Measurements from ENCODE around the gene FAM98A. TPM values are rescaled to one million over a fixed set of nuclear protein-coding genes. Genes with fewer than 3 reads are reported as not detected.

Gene FAM98A
- total RNA-seq, 1 experiment from 2014 or later: 15.3 TPM

DNA sequence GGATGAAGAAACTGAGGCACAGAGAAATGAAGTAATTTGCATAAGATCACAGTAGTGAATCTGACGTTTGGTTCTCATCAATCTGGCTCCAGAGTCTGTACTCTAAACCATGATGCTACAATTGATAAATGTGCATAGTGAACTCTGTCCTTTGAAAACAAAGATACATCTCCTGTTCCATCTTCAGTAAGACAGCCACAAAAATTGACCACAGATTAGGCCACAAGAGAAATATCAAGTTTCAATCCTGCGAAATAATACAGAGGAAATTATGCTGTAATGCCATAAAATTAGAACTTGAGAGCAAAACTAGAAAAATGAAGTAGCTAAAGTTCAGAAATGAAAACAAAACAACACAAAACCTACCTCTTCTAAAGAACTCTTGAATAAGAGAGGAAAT lies 28.4 kb downstream of the FAM98A start:
- H3K9me3 ChIP-seq (ENCODE audit: low read length): no peaks in the 10 kb centered on the region
- H3K27me3 ChIP-seq (ENCODE audit: low read length): no peaks in the 10 kb centered on the region
- peak overlapping the region; percentile 6; the same call in 1 of the 2 replicates for H2AFZ ChIP-seq (ENCODE audit: low read length)
- H3K36me3 ChIP-seq (ENCODE audit: insufficient read depth, low read length): no peaks in the 10 kb centered on the region
- H3K4me2 ChIP-seq (ENCODE audit: low read depth, low read length, poor library complexity, severe bottlenecking): no peak overlapping the region
- H4K20me1 ChIP-seq (ENCODE audit: insufficient read depth, low read depth, low read length): no peaks in the 10 kb centered on the region
- no peaks in the 10 kb centered on the region for H3K79me2 ChIP-seq (ENCODE audit: low read length)
- no peak overlapping the region for H3K27ac ChIP-seq (ENCODE audit: low read length)
- H3K9me2 ChIP-seq (replicated peaks; ENCODE audit: insufficient read depth, low read length): no peaks in the 10 kb centered on the region
- DNase-seq: no peak
- H3K4me3 ChIP-seq (ENCODE audit: low read length): no peak overlapping the region
- H3K4me1 ChIP-seq (ENCODE audit: low read length): no peaks in the 10 kb centered on the region
- no peak overlapping the region for H3K9ac ChIP-seq (ENCODE audit: low read length)

DNA sequence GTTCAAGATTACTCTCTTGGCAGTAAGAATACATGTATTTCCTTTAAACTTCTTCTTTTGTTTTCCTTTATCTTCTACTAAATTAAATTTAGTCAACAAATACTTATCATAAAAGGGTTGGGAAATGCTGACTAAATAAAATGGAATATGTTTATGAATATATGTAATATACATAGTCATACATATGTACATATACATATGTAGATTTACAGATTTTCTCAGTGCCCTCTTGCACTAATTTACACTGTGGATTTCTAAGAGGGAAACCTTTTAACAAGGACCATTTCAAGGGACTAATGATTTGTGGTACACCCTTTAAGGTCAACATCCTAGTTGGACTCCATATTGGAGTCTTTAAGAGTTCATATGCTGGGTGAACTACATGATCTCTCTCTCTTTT lies 37.2 kb downstream of the FAM98A start:
- no peak overlapping the region for H3K4me2 ChIP-seq (ENCODE audit: low read depth, low read length, poor library complexity, severe bottlenecking)
- no peak overlapping the region for H2AFZ ChIP-seq (ENCODE audit: low read length)
- DNase-seq: no peak
- no peak overlapping the region for H3K9ac ChIP-seq (ENCODE audit: low read length)
- H3K9me3 ChIP-seq (ENCODE audit: low read length): no peaks in the 10 kb centered on the region
- no peaks in the 10 kb centered on the region for H3K9me2 ChIP-seq (replicated peaks; ENCODE audit: insufficient read depth, low read length)
- H3K27me3 ChIP-seq (ENCODE audit: low read length): no peaks in the 10 kb centered on the region
- no peaks in the 10 kb centered on the region for H4K20me1 ChIP-seq (ENCODE audit: insufficient read depth, low read depth, low read length)
- no peak overlapping the region for H3K4me3 ChIP-seq (ENCODE audit: low read length)
- H3K27ac ChIP-seq (ENCODE audit: low read length): no peak overlapping the region
- no peaks in the 10 kb centered on the region for H3K79me2 ChIP-seq (ENCODE audit: low read length)
- peaks cover 3% of the 10 kb centered on the region; the same call in 1 of the 2 replicates for H3K4me1 ChIP-seq (ENCODE audit: low read length)
- H3K36me3 ChIP-seq (ENCODE audit: insufficient read depth, low read length): no peaks in the 10 kb centered on the region

DNA sequence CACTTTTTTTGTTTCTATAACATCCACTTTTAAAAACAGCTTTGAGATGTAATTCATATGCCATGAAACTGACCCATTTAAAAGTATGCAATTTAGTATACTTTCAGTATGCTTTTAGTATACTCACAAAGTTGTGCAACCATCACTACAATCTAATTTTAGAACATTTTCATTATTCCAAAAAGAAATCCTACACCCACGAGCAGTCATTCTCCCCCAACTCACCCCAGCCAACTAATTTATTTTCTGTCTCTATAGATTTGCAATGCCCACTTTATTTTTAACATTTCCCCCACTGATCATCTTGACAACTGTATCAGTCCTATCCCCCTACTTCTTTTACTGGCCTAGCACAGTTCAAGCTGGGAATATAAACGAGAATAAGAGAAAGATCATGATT lies 39.1 kb downstream of the FAM98A start:
- Histone ChIP-seq H3K4me1 (ENCODE audit: low read length) (peaks cover 3% of the 10 kb centered on the region; the same call in 1 of the 2 replicates), H3K27me3 (ENCODE audit: low read length) (no peaks in the 10 kb centered on the region), H3K9me2 (replicated peaks; ENCODE audit: insufficient read depth, low read length) (no peaks in the 10 kb centered on the region), H3K4me2 (ENCODE audit: low read depth, low read length, poor library complexity, severe bottlenecking) (no peak overlapping the region), H3K36me3 (ENCODE audit: insufficient read depth, low read length) (no peaks in the 10 kb centered on the region), H3K9me3 (ENCODE audit: low read length) (no peaks in the 10 kb centered on the region), H2AFZ (ENCODE audit: low read length) (no peak overlapping the region), H3K79me2 (ENCODE audit: low read length) (no peaks in the 10 kb centered on the region), H3K4me3 (ENCODE audit: low read length) (no peak overlapping the region), H4K20me1 (ENCODE audit: insufficient read depth, low read depth, low read length) (no peaks in the 10 kb centered on the region), H3K27ac (ENCODE audit: low read length) (no peak overlapping the region), H3K9ac (ENCODE audit: low read length) (no peak overlapping the region)
- no peak for DNase-seq

DNA sequence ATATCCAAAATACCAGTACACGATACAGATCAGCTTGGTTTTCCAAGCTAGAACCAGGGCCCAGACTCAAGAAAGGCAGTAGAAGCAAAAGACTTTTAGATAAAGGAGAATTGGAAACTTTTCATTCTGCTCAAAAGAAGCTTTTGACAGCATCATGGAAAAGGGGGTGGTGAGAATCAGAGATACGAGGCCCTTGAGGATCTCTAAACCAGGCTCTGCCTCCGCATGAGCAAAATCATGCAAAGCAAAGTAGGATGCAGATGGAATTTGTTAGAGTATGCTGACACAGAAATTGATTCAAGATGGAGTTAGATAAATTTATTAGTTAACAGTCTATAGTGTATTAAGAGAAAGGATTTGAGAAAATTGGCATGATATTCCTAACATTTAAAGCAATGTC lies 39.8 kb downstream of the FAM98A start:
- Histone ChIP-seq H3K9ac (ENCODE audit: low read length) (no peak overlapping the region), H3K36me3 (ENCODE audit: insufficient read depth, low read length) (no peaks in the 10 kb centered on the region), H3K27me3 (ENCODE audit: low read length) (no peaks in the 10 kb centered on the region), H3K27ac (ENCODE audit: low read length) (no peak overlapping the region), H3K9me3 (ENCODE audit: low read length) (no peaks in the 10 kb centered on the region), H2AFZ (ENCODE audit: low read length) (no peak overlapping the region), H3K4me1 (ENCODE audit: low read length) (peaks cover 7% of the 10 kb centered on the region), H4K20me1 (ENCODE audit: insufficient read depth, low read depth, low read length) (no peaks in the 10 kb centered on the region), H3K4me2 (ENCODE audit: low read depth, low read length, poor library complexity, severe bottlenecking) (no peak overlapping the region), H3K4me3 (ENCODE audit: low read length) (no peak overlapping the region), H3K79me2 (ENCODE audit: low read length) (no peaks in the 10 kb centered on the region), H3K9me2 (replicated peaks; ENCODE audit: insufficient read depth, low read length) (no peaks in the 10 kb centered on the region)
- DNase-seq: no peak

DNA sequence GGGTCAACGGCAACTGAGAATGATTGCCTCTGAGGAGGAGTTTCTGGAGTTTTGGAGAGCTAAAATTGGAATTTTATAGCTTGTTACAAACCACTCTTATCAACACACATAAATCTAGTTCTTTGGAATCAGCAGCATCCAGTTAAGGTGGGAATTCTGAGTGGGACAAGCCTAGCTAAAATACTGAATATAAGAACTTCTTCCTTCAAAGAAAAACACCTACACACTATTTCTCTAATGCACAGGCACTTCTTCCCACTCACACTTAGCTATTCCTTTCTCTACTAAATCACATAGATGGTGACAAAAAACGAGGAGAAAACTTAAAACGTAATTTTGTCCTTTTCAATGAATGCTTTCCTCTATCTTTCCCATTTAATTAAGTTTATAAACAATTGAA lies 43.4 kb downstream of the FAM98A start:
- Histone ChIP-seq H3K4me1 (ENCODE audit: low read length) (peaks cover 6% of the 10 kb centered on the region), H3K9me3 (ENCODE audit: low read length) (no peaks in the 10 kb centered on the region), H3K9me2 (replicated peaks; ENCODE audit: insufficient read depth, low read length) (no peaks in the 10 kb centered on the region), H3K27ac (ENCODE audit: low read length) (no peak overlapping the region), H3K4me2 (ENCODE audit: low read depth, low read length, poor library complexity, severe bottlenecking) (no peak overlapping the region), H3K79me2 (ENCODE audit: low read length) (no peaks in the 10 kb centered on the region), H3K27me3 (ENCODE audit: low read length) (no peaks in the 10 kb centered on the region), H3K4me3 (ENCODE audit: low read length) (no peak overlapping the region), H2AFZ (ENCODE audit: low read length) (no peak overlapping the region), H3K9ac (ENCODE audit: low read length) (no peak overlapping the region), H3K36me3 (ENCODE audit: insufficient read depth, low read length) (no peaks in the 10 kb centered on the region), H4K20me1 (ENCODE audit: insufficient read depth, low read depth, low read length) (no peaks in the 10 kb centered on the region)
- DNase-seq: no peak

DNA sequence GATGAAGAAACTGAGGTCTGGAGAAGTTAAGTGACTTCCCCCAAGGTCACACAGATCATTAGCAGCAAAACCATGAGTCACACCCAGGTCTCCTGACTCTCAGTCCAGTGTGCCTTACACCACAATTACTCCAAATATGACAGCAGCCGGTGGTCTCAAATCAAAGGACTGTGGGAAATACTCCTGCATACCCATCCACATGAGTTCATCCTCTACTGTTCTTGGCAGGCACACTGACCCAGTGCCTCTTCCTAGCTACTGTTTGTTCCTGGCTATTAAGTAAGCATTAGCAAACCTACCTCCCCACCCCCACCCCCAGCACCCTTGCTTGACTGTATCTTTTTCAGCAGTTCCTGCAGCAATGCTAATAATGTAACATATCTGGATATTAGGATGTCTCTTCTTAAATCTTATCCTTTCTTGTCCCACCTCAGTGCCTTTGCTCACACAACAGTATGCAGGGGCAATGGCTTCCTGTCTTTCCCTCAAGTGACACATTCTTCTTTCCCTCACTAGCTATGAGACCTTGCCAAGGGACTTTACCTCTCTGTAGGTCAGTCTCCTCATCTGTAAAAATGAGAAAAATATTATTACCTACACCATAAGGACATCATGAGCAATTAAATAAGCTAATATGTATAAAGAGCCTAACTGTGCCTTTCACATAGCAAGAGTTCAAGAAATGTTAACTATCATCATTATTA lies 46.2 kb downstream of the FAM98A start:
- H3K9me3 ChIP-seq (ENCODE audit: low read length): no peaks in the 10 kb centered on the region
- H3K27ac ChIP-seq (ENCODE audit: low read length): no peak overlapping the region
- no peak overlapping the region for H3K4me3 ChIP-seq (ENCODE audit: low read length)
- no peak overlapping the region for H3K9ac ChIP-seq (ENCODE audit: low read length)
- no peaks in the 10 kb centered on the region for H3K79me2 ChIP-seq (ENCODE audit: low read length)
- no peak overlapping the region for H2AFZ ChIP-seq (ENCODE audit: low read length)
- H3K4me1 ChIP-seq (ENCODE audit: low read length): peaks cover 4% of the 10 kb centered on the region; the same call in 1 of the 2 replicates
- DNase-seq: no peak
- no peaks in the 10 kb centered on the region for H4K20me1 ChIP-seq (ENCODE audit: insufficient read depth, low read depth, low read length)
- no peaks in the 10 kb centered on the region for H3K9me2 ChIP-seq (replicated peaks; ENCODE audit: insufficient read depth, low read length)
- H3K4me2 ChIP-seq (ENCODE audit: low read depth, low read length, poor library complexity, severe bottlenecking): no peak overlapping the region
- no peaks in the 10 kb centered on the region for H3K27me3 ChIP-seq (ENCODE audit: low read length)
- H3K36me3 ChIP-seq (ENCODE audit: insufficient read depth, low read length): no peaks in the 10 kb centered on the region

DNA sequence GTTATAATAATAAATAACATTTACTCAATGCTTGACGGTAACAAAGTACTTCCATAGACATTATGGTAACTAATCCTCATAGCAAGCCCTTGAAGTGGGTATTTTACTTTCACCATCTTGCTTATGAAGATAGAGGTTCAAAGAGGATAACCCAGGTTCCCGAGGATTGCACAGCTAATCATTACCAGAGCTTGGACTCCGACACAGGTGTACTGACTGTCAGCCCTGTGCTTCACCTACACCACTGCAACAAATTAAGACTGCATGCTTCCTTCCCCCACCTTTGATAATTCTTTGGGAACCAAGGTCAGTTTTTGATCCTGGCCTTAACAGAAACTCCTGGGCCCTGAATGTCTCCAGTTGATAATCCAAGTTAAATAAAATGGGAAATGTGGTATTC lies 48.9 kb downstream of the FAM98A start:
- Histone ChIP-seq H3K79me2 (ENCODE audit: low read length) (no peaks in the 10 kb centered on the region), H3K4me1 (ENCODE audit: low read length) (peaks cover 4% of the 10 kb centered on the region), H3K9ac (ENCODE audit: low read length) (no peak overlapping the region), H3K4me3 (ENCODE audit: low read length) (no peak overlapping the region), H3K9me2 (replicated peaks; ENCODE audit: insufficient read depth, low read length) (no peaks in the 10 kb centered on the region), H3K9me3 (ENCODE audit: low read length) (no peaks in the 10 kb centered on the region), H2AFZ (ENCODE audit: low read length) (no peak overlapping the region), H3K36me3 (ENCODE audit: insufficient read depth, low read length) (no peaks in the 10 kb centered on the region), H3K4me2 (ENCODE audit: low read depth, low read length, poor library complexity, severe bottlenecking) (no peak overlapping the region), H4K20me1 (ENCODE audit: insufficient read depth, low read depth, low read length) (no peaks in the 10 kb centered on the region), H3K27ac (ENCODE audit: low read length) (no peak overlapping the region), H3K27me3 (ENCODE audit: low read length) (no peaks in the 10 kb centered on the region)
- no peak for DNase-seq

DNA sequence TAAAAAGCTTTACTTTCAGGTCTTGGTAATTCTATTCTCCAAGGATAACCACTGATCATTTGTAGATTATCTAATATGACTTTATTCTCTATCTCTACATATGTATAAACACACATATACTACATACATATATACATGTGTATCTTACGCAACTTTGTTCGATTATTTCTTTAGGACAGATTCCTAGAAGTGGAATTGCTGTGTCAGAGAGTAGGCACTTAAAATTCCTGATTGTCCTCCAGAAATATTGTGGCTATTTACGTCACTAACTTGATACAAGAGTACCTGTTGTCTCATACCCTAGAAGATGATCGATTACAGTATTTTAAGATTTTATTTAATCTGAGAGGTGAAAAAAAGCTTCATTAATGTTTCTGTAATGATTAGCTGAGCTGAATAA lies 57.9 kb downstream of the FAM98A start:
- Histone ChIP-seq H3K27me3 (ENCODE audit: low read length) (no peaks in the 10 kb centered on the region), H3K79me2 (ENCODE audit: low read length) (no peaks in the 10 kb centered on the region), H3K4me1 (ENCODE audit: low read length) (peaks cover 23% of the 10 kb centered on the region), H3K4me2 (ENCODE audit: low read depth, low read length, poor library complexity, severe bottlenecking) (no peak overlapping the region), H4K20me1 (ENCODE audit: insufficient read depth, low read depth, low read length) (no peaks in the 10 kb centered on the region), H3K36me3 (ENCODE audit: insufficient read depth, low read length) (no peaks in the 10 kb centered on the region), H3K9me3 (ENCODE audit: low read length) (no peaks in the 10 kb centered on the region), H2AFZ (ENCODE audit: low read length) (no peak overlapping the region), H3K27ac (ENCODE audit: low read length) (no peak overlapping the region), H3K4me3 (ENCODE audit: low read length) (no peak overlapping the region), H3K9me2 (replicated peaks; ENCODE audit: insufficient read depth, low read length) (no peaks in the 10 kb centered on the region), H3K9ac (ENCODE audit: low read length) (no peak overlapping the region)
- DNase-seq: no peak

Measured in Karpas-422 (cell line).